ENCODE data around the gene RASD1. TPM values are rescaled to one million over a fixed set of nuclear protein-coding genes. Genes with fewer than 3 reads are reported as not detected.
"Not testable (repeated sequence)": the region's sequence is repeated elsewhere in the genome, so short reads cannot be mapped to it uniquely, and the experiment has no call there.

The RASD1 gene
- total RNA-seq, 3 donors from 2014 or later (not counting 1 experiment from before 2014, with no cell fraction given): 0.60 to 2.4 (median 1.2) TPM

DNA sequence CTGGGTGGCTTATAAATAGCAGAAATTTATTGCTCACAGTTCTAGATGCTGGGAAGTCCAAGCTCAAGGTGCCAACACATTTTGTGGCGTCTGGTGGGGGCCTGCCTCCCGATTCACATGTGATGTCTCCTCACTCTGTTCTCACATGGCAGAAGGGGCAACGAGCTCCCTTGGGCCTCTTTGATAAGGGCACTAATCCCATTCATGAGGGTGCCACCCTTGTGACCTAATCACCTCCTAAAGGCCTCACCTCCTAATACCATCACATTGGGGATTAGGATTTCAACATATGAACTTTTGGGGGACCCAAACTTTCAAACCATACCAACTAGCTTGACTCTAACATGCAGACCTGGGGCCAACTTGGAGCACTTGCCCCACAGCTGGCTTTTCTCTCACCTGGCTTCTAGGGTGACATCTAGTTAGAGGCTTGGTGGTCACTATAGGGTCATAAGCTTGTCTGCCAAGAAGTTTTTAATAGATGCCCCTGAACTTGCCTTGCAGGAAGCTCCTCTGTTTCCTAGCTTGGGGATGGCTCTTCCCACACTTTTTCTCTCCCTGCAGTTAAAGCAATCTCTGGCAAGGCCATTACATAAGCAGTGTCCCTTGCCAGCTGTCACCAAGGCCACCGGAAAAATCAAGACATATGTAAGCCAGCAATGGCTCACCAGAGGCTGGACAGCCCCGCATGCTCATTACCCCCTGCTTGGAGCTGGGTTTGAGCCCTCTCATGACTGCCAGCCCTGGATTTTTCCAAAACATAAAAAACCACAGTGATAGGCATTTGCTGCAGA lies 27.8 kb downstream of the RASD1 start:
- ATAC-seq (no peak), DNase-seq (no peak)
- Mint-ChIP-seq H3K9me3 (no peaks in the 10 kb centered on the region), H3K4me1 (no peaks in the 10 kb centered on the region), H3K27ac (no peak overlapping the region), H3K4me3 (no peak overlapping the region), H3K27me3 (ENCODE audit: low read depth in 2 of 2) (peaks cover 10 to 16% of the 10 kb centered on the region in 2 donors), H3K36me3 (no peaks in the 10 kb centered on the region)
- intact Hi-C loops (cut with micrococcal nuclease): no loop called here
- H3K9me3 ChIP-seq (ENCODE audit: control insufficient read depth, insufficient read depth, low read length): no peaks in the 10 kb centered on the region
- no peak overlapping the region for H3K4me3 ChIP-seq (ENCODE audit: low read length)
- TF ChIP-seq, protein P1, sequence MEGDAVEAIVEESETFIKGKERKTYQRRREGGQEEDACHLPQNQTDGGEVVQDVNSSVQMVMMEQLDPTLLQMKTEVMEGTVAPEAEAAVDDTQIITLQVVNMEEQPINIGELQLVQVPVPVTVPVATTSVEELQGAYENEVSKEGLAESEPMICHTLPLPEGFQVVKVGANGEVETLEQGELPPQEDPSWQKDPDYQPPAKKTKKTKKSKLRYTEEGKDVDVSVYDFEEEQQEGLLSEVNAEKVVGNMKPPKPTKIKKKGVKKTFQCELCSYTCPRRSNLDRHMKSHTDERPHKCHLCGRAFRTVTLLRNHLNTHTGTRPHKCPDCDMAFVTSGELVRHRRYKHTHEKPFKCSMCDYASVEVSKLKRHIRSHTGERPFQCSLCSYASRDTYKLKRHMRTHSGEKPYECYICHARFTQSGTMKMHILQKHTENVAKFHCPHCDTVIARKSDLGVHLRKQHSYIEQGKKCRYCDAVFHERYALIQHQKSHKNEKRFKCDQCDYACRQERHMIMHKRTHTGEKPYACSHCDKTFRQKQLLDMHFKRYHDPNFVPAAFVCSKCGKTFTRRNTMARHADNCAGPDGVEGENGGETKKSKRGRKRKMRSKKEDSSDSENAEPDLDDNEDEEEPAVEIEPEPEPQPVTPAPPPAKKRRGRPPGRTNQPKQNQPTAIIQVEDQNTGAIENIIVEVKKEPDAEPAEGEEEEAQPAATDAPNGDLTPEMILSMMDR (IDR thresholded peaks at IDR 0.05): no peak
- WGBS (ENCODE audit: insufficient coverage): 89% methylated on average over 5 of the region's 5 CpGs
- no peaks in the 10 kb centered on the region for H3K4me1 ChIP-seq (ENCODE audit: control insufficient read depth, insufficient read depth, low read length)
- no peak overlapping the region for H3K27ac ChIP-seq (ENCODE audit: low read length)
- H3K27me3 ChIP-seq (ENCODE audit: control insufficient read depth, insufficient read depth, low read length): peaks cover 3% of the 10 kb centered on the region
- no peaks in the 10 kb centered on the region for H3K36me3 ChIP-seq (ENCODE audit: control insufficient read depth, insufficient read depth, low read length)

DNA sequence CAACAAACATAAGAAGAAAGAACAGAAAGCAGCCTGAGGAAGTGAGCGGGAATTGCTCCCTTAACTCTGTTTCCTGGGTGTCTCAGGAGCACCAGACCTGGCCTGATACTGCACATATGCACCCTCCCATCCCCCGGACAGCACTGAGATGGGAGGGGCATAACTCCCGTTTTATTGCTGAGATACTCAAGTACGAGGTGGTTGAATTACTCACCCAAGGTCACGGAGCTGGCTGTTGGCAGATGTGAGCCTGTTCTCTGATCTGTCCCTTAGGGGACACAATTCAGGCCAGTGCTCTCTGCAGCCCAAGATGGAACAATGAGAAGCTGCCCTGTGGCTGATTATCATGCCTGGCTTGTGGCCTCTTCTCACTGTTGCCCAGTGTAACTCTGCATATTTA lies 28.5 kb downstream of the RASD1 start:
- DNase-seq (no peak), ATAC-seq (no peak)
- H3K36me3 ChIP-seq (ENCODE audit: control insufficient read depth, insufficient read depth, low read length): no peaks in the 10 kb centered on the region
- H3K27ac ChIP-seq (ENCODE audit: low read length): no peak overlapping the region
- no peak overlapping the region for H3K4me3 Mint-ChIP-seq
- no peaks in the 10 kb centered on the region for H3K9me3 Mint-ChIP-seq
- 80% methylated on average over 5 of the region's 5 CpGs for WGBS (ENCODE audit: insufficient coverage)
- H3K27ac Mint-ChIP-seq: no peak overlapping the region
- TF ChIP-seq, protein P1 (IDR thresholded peaks at IDR 0.05): no peak
- no peaks in the 10 kb centered on the region for H3K36me3 Mint-ChIP-seq
- no peaks in the 10 kb centered on the region for H3K4me1 Mint-ChIP-seq
- H3K4me1 ChIP-seq (ENCODE audit: control insufficient read depth, insufficient read depth, low read length): no peaks in the 10 kb centered on the region
- no peaks in the 10 kb centered on the region for H3K9me3 ChIP-seq (ENCODE audit: control insufficient read depth, insufficient read depth, low read length)
- intact Hi-C loops (cut with micrococcal nuclease): no loop called here
- peaks cover 3% of the 10 kb centered on the region for H3K27me3 ChIP-seq (ENCODE audit: control insufficient read depth, insufficient read depth, low read length)
- no peak overlapping the region for H3K4me3 ChIP-seq (ENCODE audit: low read length)
- H3K27me3 Mint-ChIP-seq (ENCODE audit: low read depth in 2 of 2): peaks cover 9 to 10% of the 10 kb centered on the region in 2 donors

DNA sequence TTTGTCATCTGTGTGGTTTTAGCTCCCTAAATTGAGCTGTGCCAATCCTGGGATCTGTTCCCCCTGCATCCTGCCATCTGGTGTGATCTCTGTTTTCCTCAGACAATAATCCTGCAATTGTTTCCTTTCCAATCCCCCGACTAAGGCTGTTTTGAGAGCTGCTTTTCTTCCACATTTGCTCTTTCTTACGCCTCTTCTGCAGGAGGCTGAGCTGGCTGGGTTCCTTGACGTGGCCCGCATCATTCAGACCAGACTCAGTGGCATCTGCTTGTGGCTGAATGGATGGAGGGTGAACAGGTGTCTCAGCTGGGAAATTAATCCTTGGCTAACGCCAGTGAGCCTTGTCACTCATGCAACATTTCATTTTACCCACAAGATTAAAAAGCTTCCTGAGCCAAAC lies 29.2 kb downstream of the RASD1 start:
- ATAC-seq (no peak), DNase-seq (no peak)
- no peak overlapping the region for H3K27ac Mint-ChIP-seq
- no peaks in the 10 kb centered on the region for H3K36me3 Mint-ChIP-seq
- Histone ChIP-seq H3K27me3 (ENCODE audit: control insufficient read depth, insufficient read depth, low read length) (peaks cover 3% of the 10 kb centered on the region), H3K4me1 (ENCODE audit: control insufficient read depth, insufficient read depth, low read length) (no peaks in the 10 kb centered on the region), H3K9me3 (ENCODE audit: control insufficient read depth, insufficient read depth, low read length) (no peaks in the 10 kb centered on the region), H3K27ac (ENCODE audit: low read length) (no peak overlapping the region), H3K36me3 (ENCODE audit: control insufficient read depth, insufficient read depth, low read length) (no peaks in the 10 kb centered on the region), H3K4me3 (ENCODE audit: low read length) (no peak overlapping the region)
- no peaks in the 10 kb centered on the region for H3K4me1 Mint-ChIP-seq
- H3K9me3 Mint-ChIP-seq: no peaks in the 10 kb centered on the region
- intact Hi-C loops (cut with micrococcal nuclease): no loop called here
- H3K4me3 Mint-ChIP-seq: no peak overlapping the region
- TF ChIP-seq, protein P1 (IDR thresholded peaks at IDR 0.05): no peak
- WGBS (ENCODE audit: insufficient coverage): 85% methylated on average over 5 of the region's 5 CpGs
- H3K27me3 Mint-ChIP-seq (ENCODE audit: low read depth in 2 of 2): peaks cover 9 to 10% of the 10 kb centered on the region in 2 donors

DNA sequence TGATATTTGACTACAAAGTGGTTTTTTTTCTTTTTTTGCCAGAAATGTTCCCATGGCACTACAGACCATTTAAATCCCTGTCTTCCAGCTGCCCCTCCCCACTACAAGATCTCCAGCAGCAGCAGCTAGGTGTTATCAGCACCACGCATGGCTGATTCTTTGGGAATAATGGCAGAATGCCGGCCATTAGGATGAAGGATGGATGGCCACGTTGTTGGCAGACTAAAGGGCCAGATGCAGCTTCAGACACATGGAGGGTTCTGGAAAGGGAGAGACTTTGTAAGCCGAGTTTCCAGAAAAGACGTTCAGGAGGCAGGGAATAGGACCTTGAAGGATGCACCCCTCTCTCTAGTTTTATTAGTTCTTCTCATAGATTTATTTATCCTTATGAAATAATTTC lies 29.7 kb downstream of the RASD1 start:
- Mint-ChIP-seq H3K27ac (no peak overlapping the region), H3K9me3 (no peaks in the 10 kb centered on the region), H3K27me3 (ENCODE audit: low read depth in 2 of 2) (peaks cover 9 to 10% of the 10 kb centered on the region in 2 donors), H3K4me1 (no peaks in the 10 kb centered on the region), H3K4me3 (no peak overlapping the region), H3K36me3 (no peaks in the 10 kb centered on the region)
- H3K27me3 ChIP-seq (ENCODE audit: control insufficient read depth, insufficient read depth, low read length): peaks cover 3% of the 10 kb centered on the region
- no peak for DNase-seq
- TF ChIP-seq, protein P1 (IDR thresholded peaks at IDR 0.05): no peak
- no peak overlapping the region for H3K4me3 ChIP-seq (ENCODE audit: low read length)
- H3K27ac ChIP-seq (ENCODE audit: low read length): no peak overlapping the region
- no peaks in the 10 kb centered on the region for H3K4me1 ChIP-seq (ENCODE audit: control insufficient read depth, insufficient read depth, low read length)
- no peaks in the 10 kb centered on the region for H3K36me3 ChIP-seq (ENCODE audit: control insufficient read depth, insufficient read depth, low read length)
- no peak for ATAC-seq
- H3K9me3 ChIP-seq (ENCODE audit: control insufficient read depth, insufficient read depth, low read length): no peaks in the 10 kb centered on the region
- 63% methylated on average over 4 of the region's 5 CpGs for WGBS (ENCODE audit: insufficient coverage)
- intact Hi-C loops (cut with micrococcal nuclease): no loop called here

DNA sequence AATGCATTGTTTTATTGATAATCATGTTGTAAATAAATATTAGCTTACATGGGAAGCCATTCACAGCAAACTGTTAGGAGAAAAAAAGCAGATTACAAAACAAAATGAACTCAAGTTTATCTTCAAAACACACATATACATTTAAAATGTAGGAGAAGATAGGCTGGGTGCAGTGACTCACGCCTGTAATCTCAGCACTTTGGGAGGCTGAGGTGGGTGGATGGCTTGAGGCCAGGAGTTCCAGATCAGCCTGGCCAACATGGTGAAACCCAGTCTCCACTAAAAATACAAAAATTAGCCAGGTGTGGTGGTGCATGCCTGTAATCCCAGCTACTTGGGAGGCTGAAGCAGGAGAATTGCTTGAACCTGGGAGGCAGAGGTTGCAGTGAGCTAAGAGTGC lies 30.3 kb downstream of the RASD1 start:
- H3K27ac ChIP-seq (ENCODE audit: low read length); H3K36me3 ChIP-seq (ENCODE audit: control insufficient read depth, insufficient read depth, low read length); H3K9me3 Mint-ChIP-seq; ATAC-seq; H3K9me3 ChIP-seq (ENCODE audit: control insufficient read depth, insufficient read depth, low read length); H3K4me3 ChIP-seq (ENCODE audit: low read length); H3K4me1 Mint-ChIP-seq; H3K4me3 Mint-ChIP-seq; DNase-seq; H3K27me3 ChIP-seq (ENCODE audit: control insufficient read depth, insufficient read depth, low read length); H3K27ac Mint-ChIP-seq; H3K36me3 Mint-ChIP-seq; intact Hi-C loops (cut with micrococcal nuclease); H3K4me1 ChIP-seq (ENCODE audit: control insufficient read depth, insufficient read depth, low read length): not testable (repeated sequence)
- H3K27me3 Mint-ChIP-seq (ENCODE audit: low read depth in 2 of 2): peaks cover 9 to 10% of the 10 kb centered on the region in 2 donors
- WGBS (ENCODE audit: insufficient coverage): 83% methylated on average over 1 of the region's 1 CpG

All from natural killer cell (primary cell).